GM21619 (cell line): ENCODE results near the gene GJA4.
"Not testable (repeated sequence)": the region's sequence is repeated elsewhere in the genome, so short reads cannot be mapped to it uniquely, and the experiment has no call there.

Experiments
- ATAC-seq: cut with Tn5 transposase; IDR thresholded peaks from one replicate; pipeline ENCODE4 v1.9.1; 2021; ENCODE audit not compliant: unreplicated experiment

GJA4 gene

GRCh38 chr1:34768856-34769255, 23.9 kb upstream of the GJA4 start:
- no peak for ATAC-seq

GRCh38 chr1:34770891-34771504, 21.8 kb upstream of the GJA4 start:
- ATAC-seq, result no peak

GRCh38 chr1:34771573-34772371, 21.0 kb upstream of the GJA4 start:
- ATAC-seq, result no peak

- not testable (repeated sequence) for ATAC-seq
Measured at GRCh38 chr1:34773114-34773513, 19.7 kb upstream of the GJA4 start.

GRCh38 chr1:34774957-34775356, 17.8 kb upstream of the GJA4 start:
- no peak for ATAC-seq

GRCh38 chr1:34776911-34777310, 15.9 kb upstream of the GJA4 start:
- no peak for ATAC-seq

- no peak for ATAC-seq
Measured at GRCh38 chr1:34777519-34778321, 15.1 kb upstream of the GJA4 start.

GRCh38 chr1:34778381-34778780, 14.4 kb upstream of the GJA4 start:
- no peak for ATAC-seq

- ATAC-seq, result no peak
Measured at GRCh38 chr1:34779005-34779404, 13.8 kb upstream of the GJA4 start.

GRCh38 chr1:34779526-34779925, 13.3 kb upstream of the GJA4 start:
- ATAC-seq, result no peak

- no peak for ATAC-seq
Measured at GRCh38 chr1:34779962-34780361, 12.8 kb upstream of the GJA4 start.

GRCh38 chr1:34780528-34780927, 12.3 kb upstream of the GJA4 start:
- ATAC-seq, result no peak

- no peak for ATAC-seq
Measured at GRCh38 chr1:34781071-34781843, 11.5 kb upstream of the GJA4 start, which contains the start of gene GJB3. Gene GJB3, plus strand, starts transcription at chr1:34781214. Its CDS starts 3,549 bp downstream, at chr1:34784763.

- ATAC-seq, result no peak
Measured at GRCh38 chr1:34781844-34782391, 10.9 kb upstream of the GJA4 start.

GRCh38 chr1:34784751-34785221, 8.0 kb upstream of the GJA4 start:
- no peak for ATAC-seq

GRCh38 chr1:34785231-34785874, 7.4 kb upstream of the GJA4 start:
- no peak for ATAC-seq

GRCh38 chr1:34785875-34786470, 6.8 kb upstream of the GJA4 start:
- ATAC-seq, result no peak

GRCh38 chr1:34786521-34787325, 6.1 kb upstream of the GJA4 start:
- ATAC-seq, result peak; percentile 77
